Mesodermal cell (in vitro differentiated cells): ENCODE results near the gene LMTK2.

Experiments
- H3K27ac ChIP-seq: 2 replicates; pipeline ENCODE4 v1.7.0; 2013; ENCODE audit warnings: mild to moderate bottlenecking, low read depth, low read length, moderate library complexity; ENCODE audit not compliant: severe bottlenecking
- H3K36me3 ChIP-seq: 2 replicates; pipeline ENCODE4 v1.7.1; 2013; ENCODE audit warnings: mild to moderate bottlenecking, low read length, moderate library complexity; ENCODE audit not compliant: control insufficient read depth, insufficient read depth
- H3K4me1 ChIP-seq: one replicate; pipeline ENCODE4 v1.7.1; 2013; ENCODE audit warnings: mild to moderate bottlenecking, low read length; ENCODE audit not compliant: insufficient read depth, control insufficient read depth, poor library complexity, severe bottlenecking
- H3K4me3 ChIP-seq: 2 replicates; pipeline ENCODE4 v1.7.0; 2013; ENCODE audit warnings: low read length, control low read depth, mild to moderate bottlenecking; ENCODE audit not compliant: insufficient read depth, poor library complexity, severe bottlenecking; ENCODE audit errors: extremely low read depth
- H3K9me3 ChIP-seq: 2 replicates; pipeline ENCODE4 v1.7.1; 2013; ENCODE audit warnings: mild to moderate bottlenecking, low read length, moderate library complexity; ENCODE audit not compliant: control insufficient read depth
- WGBS, 2 experiments: methylation state at CpG; one replicate each; pipeline ENCODE4 v1.1.5; 2013; ENCODE audit warnings: missing lambda C conversion rate in 2 of 2; ENCODE audit not compliant: insufficient coverage in 2 of 2; 5-methylcytosine and 5-hydroxymethylcytosine counted together

The LMTK2 gene

DNA sequence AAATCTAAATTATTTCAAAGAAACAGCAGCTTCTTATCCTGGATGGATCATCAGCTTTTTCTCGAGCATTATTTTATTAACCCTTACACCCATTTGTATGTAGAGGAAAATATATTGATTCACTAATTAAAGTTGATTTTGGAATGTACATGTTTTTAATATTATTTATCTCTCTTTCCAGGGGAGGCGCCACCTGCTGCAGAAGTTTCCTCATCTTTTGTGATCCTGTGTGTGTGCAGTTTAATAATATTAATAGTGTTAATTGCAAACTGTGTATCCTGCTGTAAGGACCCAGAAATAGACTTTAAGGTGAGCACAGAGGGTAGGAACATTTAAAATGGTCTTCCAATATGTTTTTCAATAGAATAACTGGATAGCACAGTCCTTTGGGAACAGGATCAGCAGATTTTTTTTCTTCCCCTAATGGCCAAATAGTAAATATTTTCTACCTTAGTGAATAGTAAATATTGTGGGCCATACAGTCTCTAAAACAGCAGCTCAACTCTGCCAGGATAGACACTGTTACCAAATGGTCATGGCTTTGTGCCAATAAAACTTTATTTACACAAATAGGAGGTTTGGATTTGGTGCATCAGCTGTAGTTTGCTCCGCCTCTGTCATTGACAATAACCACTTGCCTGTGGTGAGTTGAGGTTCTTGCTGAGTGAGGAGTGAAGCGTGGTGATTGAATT, 30.6 kb downstream of the LMTK2 start:
- Histone ChIP-seq H3K9me3 (no peaks in the 10 kb centered on the region), H3K4me1 (peaks cover 14% of the 10 kb centered on the region), H3K4me3 (no peak overlapping the region), H3K36me3 (peaks cover 17% of the 10 kb centered on the region), H3K27ac (no peak overlapping the region)
- WGBS, 2 experiments, result 100% methylated on average over 1 of the region's 4 CpGs

DNA sequence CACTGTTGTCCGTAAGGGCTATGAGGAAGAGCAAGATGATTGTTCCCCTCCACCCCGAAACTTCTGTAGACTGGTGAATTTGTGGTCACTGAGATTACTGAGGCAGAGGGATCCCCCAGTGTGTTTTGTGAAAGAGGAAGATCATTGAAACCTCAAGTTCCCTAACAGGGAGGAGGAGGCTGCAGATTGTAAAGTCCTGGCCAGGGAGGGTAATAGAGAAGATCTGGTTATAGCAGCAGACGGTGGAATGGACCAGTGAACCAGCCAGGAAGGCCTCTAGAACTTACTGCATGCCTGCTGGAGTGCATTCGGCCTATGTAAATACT, 31.1 kb downstream of the LMTK2 start:
- Histone ChIP-seq H3K4me1 (peaks cover 14% of the 10 kb centered on the region), H3K4me3 (no peak overlapping the region), H3K36me3 (peaks cover 21% of the 10 kb centered on the region), H3K9me3 (no peaks in the 10 kb centered on the region), H3K27ac (no peak overlapping the region)
- 97 to 100% methylated on average over 4 of the region's 4 CpGs for WGBS, 2 experiments

- H3K4me3 ChIP-seq, result no peak overlapping the region
- H3K4me1 ChIP-seq, result peaks cover 5% of the 10 kb centered on the region
- WGBS, 2 experiments, result 93 to 100% methylated on average over 4 to 5 of the region's 6 CpGs
- no peaks in the 10 kb centered on the region for H3K9me3 ChIP-seq
- H3K27ac ChIP-seq, result no peak overlapping the region
- peaks cover 30% of the 10 kb centered on the region for H3K36me3 ChIP-seq
Measured at GRCh38 chr7:98138672-98139071, 32.0 kb downstream of the LMTK2 start.

- peaks cover 36% of the 10 kb centered on the region for H3K36me3 ChIP-seq
- 88 to 100% methylated on average over 1 to 2 of the region's 2 CpGs for WGBS, 2 experiments
- H3K9me3 ChIP-seq, result no peaks in the 10 kb centered on the region
- no peak overlapping the region for H3K4me3 ChIP-seq
- H3K4me1 ChIP-seq, result no peaks in the 10 kb centered on the region
- H3K27ac ChIP-seq, result no peak overlapping the region
Measured at GRCh38 chr7:98142658-98143057, 36.0 kb downstream of the LMTK2 start.

- H3K9me3 ChIP-seq, result no peaks in the 10 kb centered on the region
- no peaks in the 10 kb centered on the region for H3K4me1 ChIP-seq
- no peak overlapping the region for H3K27ac ChIP-seq
- H3K36me3 ChIP-seq, result peaks cover 29% of the 10 kb centered on the region
- no peak overlapping the region for H3K4me3 ChIP-seq
- 95% methylated on average over 4 to 5 of the region's 5 CpGs for WGBS, 2 experiments
Measured at GRCh38 chr7:98148607-98149006, 41.9 kb downstream of the LMTK2 start.

- Histone ChIP-seq H3K4me3 (no peak overlapping the region), H3K36me3 (peaks cover 27% of the 10 kb centered on the region), H3K27ac (no peak overlapping the region), H3K4me1 (no peaks in the 10 kb centered on the region), H3K9me3 (no peaks in the 10 kb centered on the region)
- WGBS, 2 experiments, result 94% methylated on average over 5 to 6 of the region's 6 CpGs
Measured at GRCh38 chr7:98149116-98149692, 42.5 kb downstream of the LMTK2 start.

DNA sequence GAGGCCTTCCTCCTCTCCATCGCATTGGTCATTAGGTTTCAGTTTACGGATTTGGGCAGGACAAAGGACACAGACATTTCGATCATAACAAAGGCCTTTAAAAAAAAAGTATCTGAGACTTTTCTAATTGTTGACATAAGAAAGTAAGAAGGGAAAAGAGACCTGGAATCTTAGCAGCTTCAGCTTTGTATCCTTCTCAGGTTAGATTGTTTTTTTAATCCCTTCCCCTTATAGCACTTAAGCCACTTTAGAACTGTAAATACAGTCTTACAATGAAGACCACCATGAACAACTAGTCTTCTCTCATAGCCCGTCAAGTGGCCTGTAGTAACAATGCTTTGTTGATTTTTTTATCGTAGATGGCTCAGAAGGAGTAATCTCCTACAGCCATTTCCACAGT, 45.2 kb downstream of the LMTK2 start:
- H3K9me3 ChIP-seq, result no peaks in the 10 kb centered on the region
- no peak overlapping the region for H3K4me3 ChIP-seq
- H3K4me1 ChIP-seq, result no peaks in the 10 kb centered on the region
- no CpG with 5 or more reads among the region's 5 CpGs for WGBS, 2 experiments
- peaks cover 45% of the 10 kb centered on the region for H3K36me3 ChIP-seq
- no peak overlapping the region for H3K27ac ChIP-seq

GRCh38 chr7:98156700-98157099, 50.0 kb downstream of the LMTK2 start:
- WGBS, 2 experiments, result 94 to 100% methylated on average over 3 to 5 of the region's 5 CpGs

DNA sequence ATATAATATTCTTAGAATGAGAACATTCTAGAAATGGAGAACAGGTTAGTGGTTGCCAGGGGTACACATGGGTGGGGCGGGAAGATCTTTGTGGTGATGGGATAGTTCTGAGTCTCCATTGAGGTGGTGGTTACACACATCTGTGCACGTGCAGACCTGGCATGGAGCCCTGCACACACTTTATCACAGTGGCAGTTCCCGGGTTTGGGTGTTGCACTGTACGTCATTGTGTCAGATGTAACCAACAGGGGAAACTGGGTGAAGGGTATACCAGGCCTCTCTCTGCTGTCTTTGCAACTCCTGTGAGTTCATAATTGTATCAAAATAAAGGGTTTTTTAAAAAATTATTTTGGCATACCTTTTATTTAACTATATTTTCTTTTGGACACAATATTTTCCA, 51.1 kb downstream of the LMTK2 start:
- no peak overlapping the region for H3K4me3 ChIP-seq
- H3K36me3 ChIP-seq, result peaks cover 44% of the 10 kb centered on the region
- 90% methylated on average over 2 of the region's 4 CpGs; no CpG with 5 or more reads in 1 of the 2 experiments for WGBS, 2 experiments
- H3K9me3 ChIP-seq, result no peaks in the 10 kb centered on the region
- H3K4me1 ChIP-seq, result no peaks in the 10 kb centered on the region
- no peak overlapping the region for H3K27ac ChIP-seq

More at GRCh38 chr7:98156700-98157099, 50.0 kb downstream of the LMTK2 start:
- Histone ChIP-seq H3K36me3 (peaks cover 54% of the 10 kb centered on the region), H3K4me1 (no peaks in the 10 kb centered on the region), H3K27ac (no peak overlapping the region), H3K9me3 (no peaks in the 10 kb centered on the region), H3K4me3 (no peak overlapping the region)

GRCh38 chr7:98162758-98163157, 56.1 kb downstream of the LMTK2 start:
- no peak overlapping the region for H3K4me3 ChIP-seq
- H3K36me3 ChIP-seq, result peaks cover 7% of the 10 kb centered on the region
- no peaks in the 10 kb centered on the region for H3K9me3 ChIP-seq
- 93 to 94% methylated on average over 2 to 3 of the region's 3 CpGs for WGBS, 2 experiments
- H3K4me1 ChIP-seq, result peaks cover 2% of the 10 kb centered on the region
- H3K27ac ChIP-seq, result no peak overlapping the region

DNA sequence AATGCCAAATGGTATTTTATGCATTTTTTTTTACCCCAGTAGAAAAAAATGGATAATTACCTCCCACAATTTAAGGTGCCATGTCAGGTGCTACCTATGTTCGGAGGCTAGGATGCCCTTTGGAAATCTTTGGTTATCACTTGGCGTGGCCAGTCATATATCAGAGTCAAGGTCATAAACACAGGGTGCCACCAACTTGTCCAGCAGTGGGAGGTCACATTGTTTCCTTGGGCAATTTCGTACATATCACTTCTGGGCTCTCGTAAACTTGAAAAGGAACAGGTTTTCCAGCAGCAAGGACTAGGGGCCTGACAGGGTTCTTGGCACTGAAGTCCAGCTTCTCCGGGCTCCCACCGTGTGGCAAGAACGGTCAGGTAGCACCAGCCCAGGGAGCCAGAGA, 56.6 kb downstream of the LMTK2 start:
- no peak overlapping the region for H3K27ac ChIP-seq
- WGBS, 2 experiments, result 87 to 88% methylated on average over 7 of the region's 7 CpGs

More for the DNA sequence above, 56.6 kb downstream of the LMTK2 start:
- H3K4me3 ChIP-seq, result no peak overlapping the region
- no peaks in the 10 kb centered on the region for H3K9me3 ChIP-seq
- peaks cover 7% of the 10 kb centered on the region for H3K36me3 ChIP-seq
- H3K4me1 ChIP-seq, result peaks cover 2% of the 10 kb centered on the region
